GM06990 (cell line): ENCODE measurements around the gene FAM89B.
"Not testable (repeated sequence)": the region's sequence is repeated elsewhere in the genome, so short reads cannot be mapped to it uniquely, and the experiment has no call there.

Experiments used
- DNase-seq: peaks from one replicate; pipeline ENCODE4 v3.0.0-alpha.2; 2011; ENCODE audit not compliant: insufficient read length; ENCODE audit errors: extremely low read depth
- H3K27me3 ChIP-seq: replicated peaks from 2 replicates; pipeline ENCODE4 v1.6.0; 2011; ENCODE audit warnings: low read length; ENCODE audit not compliant: control insufficient read depth, insufficient read depth
- H3K36me3 ChIP-seq: 2 replicates; pipeline ENCODE4 v1.5.1; 2011; ENCODE audit warnings: low read length; ENCODE audit not compliant: control insufficient read depth, insufficient read depth
- H3K4me3 ChIP-seq: replicated peaks from 2 replicates; pipeline ENCODE4 v1.5.1; 2011; ENCODE audit warnings: low read depth, mild to moderate bottlenecking, control low read depth, low read length
- CTCF ChIP-seq: IDR thresholded peaks from 2 replicates; pipeline ENCODE4 v1.5.1; 2011; ENCODE audit warnings: low read length, control low read depth, mild to moderate bottlenecking, inconsistent platforms; ENCODE audit not compliant: insufficient read depth, poor library complexity, severe bottlenecking

FAM89B gene

GRCh38 chr11:65572356-65573051 is at the start of gene FAM89B:
TSS of gene FAM89B (plus strand) at chr11:65572538. CDS start at chr11:65572670, 132 bp downstream.
- H3K27me3 ChIP-seq = no peaks in the 10 kb centered on the region
- DNase-seq = peak; percentile 70
- no peak for TF ChIP-seq CTCF
- H3K4me3 ChIP-seq = peak within 1 kb of the TSS; percentile 82
- no peaks in the 10 kb centered on the region for H3K36me3 ChIP-seq

- peak overlapping the region; percentile 6; the same call in 1 of the 2 replicates for H3K4me3 ChIP-seq
- not testable (repeated sequence) for H3K36me3 ChIP-seq, H3K27me3 ChIP-seq, DNase-seq
Observed at GRCh38 chr11:65522718-65523630, 49.4 kb upstream of the FAM89B start.

GRCh38 chr11:65523631-65523968 is 48.7 kb upstream of the FAM89B start:
- H3K27me3 ChIP-seq, H3K36me3 ChIP-seq, DNase-seq, H3K4me3 ChIP-seq: not testable (repeated sequence)

- H3K27me3 ChIP-seq = no peaks in the 10 kb centered on the region
- no peak for DNase-seq
- H3K36me3 ChIP-seq = peaks cover 7% of the 10 kb centered on the region
- peak overlapping the region; percentile 43 for H3K4me3 ChIP-seq
- no peak for TF ChIP-seq CTCF
Observed at GRCh38 chr11:65524014-65524740, 48.2 kb upstream of the FAM89B start.

GRCh38 chr11:65524741-65525545 is 47.4 kb upstream of the FAM89B start, which contains the start of gene SCYL1:
TSS of gene SCYL1 (plus strand) at chr11:65525083. CDS start at chr11:65525154, 71 bp downstream.
- Histone ChIP-seq H3K27me3 (no peaks in the 10 kb centered on the region), H3K36me3 (peaks cover 10% of the 10 kb centered on the region), H3K4me3 (peak within 1 kb of the TSS; percentile 67)
- DNase-seq = peak; percentile 74
- TF ChIP-seq CTCF = no peak
